Adrenal gland (tissue), 5 donors: ENCODE measurements around the gene GPC3.

Source experiments
- POLR2A ChIP-seq, 2 donors: fragments of 450-650 bp; IDR thresholded peaks; one replicate each; pipeline ENCODE4 v1.6.1; 2017; ENCODE audit warnings: antibody characterized with exemption in 2 of 2, mild to moderate bottlenecking in 2 of 2, moderate library complexity in 1 of 2
- TF ChIP-seq, protein P1 (sequence below), 6 experiments: fragments of 450-650 bp in 4 of 6; fragments of 200-600 bp in 2 of 6; sonication (generic) in 1 of 6; IDR thresholded peaks; 1 replicate in 5 of 6; 2 replicates in 1 of 6; pipeline versions ENCODE4 v1.5.1 to v1.8.0; 2016 to 2021; ENCODE audit warnings: antibody characterized with exemption in 6 of 6, mild to moderate bottlenecking in 2 of 6, moderate library complexity in 1 of 6
- donor health status: DM: no; HTN: no; CAD: no.

DNA sequence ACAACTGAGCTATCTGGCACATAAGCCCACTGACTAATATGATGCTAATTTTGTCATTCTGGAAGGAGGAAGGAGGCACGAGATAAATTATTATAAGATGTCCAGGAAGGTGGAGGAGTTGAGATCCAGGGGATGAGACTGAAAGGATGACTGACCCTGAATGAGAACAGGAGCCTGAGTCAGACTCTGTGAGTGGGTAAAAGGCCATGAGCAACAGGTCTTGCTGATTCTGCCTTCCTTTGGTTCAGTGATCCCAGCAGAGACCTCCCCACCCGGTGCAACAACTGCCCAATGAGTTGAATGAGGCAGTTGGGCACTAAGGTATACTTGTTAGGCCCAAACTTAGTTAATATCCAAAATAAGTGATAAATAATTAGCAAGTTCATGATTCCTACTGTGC lies 332.0 kb downstream of the GPC3 start:
- TF ChIP-seq, protein P1, sequence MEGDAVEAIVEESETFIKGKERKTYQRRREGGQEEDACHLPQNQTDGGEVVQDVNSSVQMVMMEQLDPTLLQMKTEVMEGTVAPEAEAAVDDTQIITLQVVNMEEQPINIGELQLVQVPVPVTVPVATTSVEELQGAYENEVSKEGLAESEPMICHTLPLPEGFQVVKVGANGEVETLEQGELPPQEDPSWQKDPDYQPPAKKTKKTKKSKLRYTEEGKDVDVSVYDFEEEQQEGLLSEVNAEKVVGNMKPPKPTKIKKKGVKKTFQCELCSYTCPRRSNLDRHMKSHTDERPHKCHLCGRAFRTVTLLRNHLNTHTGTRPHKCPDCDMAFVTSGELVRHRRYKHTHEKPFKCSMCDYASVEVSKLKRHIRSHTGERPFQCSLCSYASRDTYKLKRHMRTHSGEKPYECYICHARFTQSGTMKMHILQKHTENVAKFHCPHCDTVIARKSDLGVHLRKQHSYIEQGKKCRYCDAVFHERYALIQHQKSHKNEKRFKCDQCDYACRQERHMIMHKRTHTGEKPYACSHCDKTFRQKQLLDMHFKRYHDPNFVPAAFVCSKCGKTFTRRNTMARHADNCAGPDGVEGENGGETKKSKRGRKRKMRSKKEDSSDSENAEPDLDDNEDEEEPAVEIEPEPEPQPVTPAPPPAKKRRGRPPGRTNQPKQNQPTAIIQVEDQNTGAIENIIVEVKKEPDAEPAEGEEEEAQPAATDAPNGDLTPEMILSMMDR (IDR thresholded peaks at IDR 0.05) = no peak
- no peak for TF ChIP-seq POLR2A (IDR thresholded peaks at IDR 0.05)
